HepG2 (cell line): ENCODE measurements around the gene CIAPIN1. TPM values are rescaled to one million over a fixed set of nuclear protein-coding genes. Genes with fewer than 3 reads are reported as not detected.

Experiments
- ATF1 ChIP-seq: IDR thresholded peaks from 2 replicates; pipeline ENCODE4 v1.6.1; 2016; ENCODE audit warnings: mild to moderate bottlenecking, control low read depth
- CBX5 ChIP-seq: sonication (generic); formaldehyde crosslinking; IDR thresholded peaks from 2 replicates; pipeline ENCODE4 v1.4.0; 2020; ENCODE audit warnings: missing genetic modification reagents, borderline replicate concordance
- ISX ChIP-seq: sonication (generic); formaldehyde crosslinking; conservative IDR thresholded peaks from 2 replicates; pipeline ENCODE4 v1.5.0; 2020; ENCODE audit warnings: missing genetic modification reagents
- KMT2A ChIP-seq: sonication (generic); formaldehyde crosslinking; IDR thresholded peaks from 2 replicates; pipeline ENCODE4 v1.4.0; 2020; ENCODE audit warnings: missing genetic modification reagents
- MTA1 ChIP-seq: sonication (generic); formaldehyde crosslinking; IDR thresholded peaks from 2 replicates; pipeline ENCODE4 v1.4.0; 2020; ENCODE audit warnings: missing genetic modification reagents, mild to moderate bottlenecking, borderline replicate concordance
- MXI1 ChIP-seq: IDR thresholded peaks from 3 replicates; pipeline ENCODE4 v1.6.1; 2012; ENCODE audit warnings: low read depth, low read length, inconsistent platforms, borderline replicate concordance
- NCOA5 ChIP-seq: sonication (generic); formaldehyde crosslinking; IDR thresholded peaks from 2 replicates; pipeline ENCODE4 v1.4.0; 2020; ENCODE audit warnings: missing genetic modification reagents
- ZFX ChIP-seq: sonication (generic); formaldehyde crosslinking; IDR thresholded peaks from 2 replicates; pipeline ENCODE4 v1.4.0; 2020; ENCODE audit warnings: mild to moderate bottlenecking, low read depth, missing genetic modification reagents, moderate library complexity
- ZNF382 ChIP-seq: sonication (generic); formaldehyde crosslinking; IDR thresholded peaks from 2 replicates; pipeline ENCODE4 v1.5.0; 2020; ENCODE audit warnings: missing genetic modification reagents, mild to moderate bottlenecking, borderline replicate concordance
- ZNF563 ChIP-seq: sonication (generic); formaldehyde crosslinking; IDR thresholded peaks from 2 replicates; pipeline ENCODE4 v1.8.0; 2022; ENCODE audit warnings: mild to moderate bottlenecking, moderate library complexity, missing genetic modification reagents
- ZNF7 ChIP-seq: IDR thresholded peaks from 2 replicates; pipeline ENCODE4 v1.6.1; 2016; ENCODE audit warnings: missing biosample characterization, missing genetic modification reagents
- ZNF781 ChIP-seq: sonication (generic); formaldehyde crosslinking; IDR thresholded peaks from 2 replicates; pipeline ENCODE4 v1.5.1; 2020; ENCODE audit warnings: borderline replicate concordance, mild to moderate bottlenecking, missing genetic modification reagents; ENCODE audit errors: not compliant biosample characterization
- polyA plus RNA-seq, 8 experiments: library from polyadenylated mRNA; depleted of rRNA in 3 of 8; stranded (reverse) in 7 of 8; unstranded in 1 of 8; fragments of >200 nt; fragmentation: Illumina TruSeq in 4 of 8; extraction: Trizol in 4 of 8; gene quantifications; 2 replicates each; pipeline versions ENCODE4 v1.2.1 to v1.2.3, GENCODE V29; 2011 to 2016; ENCODE audit warnings: low read depth in 4 of 8, missing spikeins in 1 of 8, mixed read lengths in 1 of 8; ENCODE audit not compliant: insufficient read depth in 1 of 8
- total RNA-seq, 5 experiments: library from RNA; depleted of rRNA; stranded (reverse); fragments of >200 nt; fragmentation: Illumina TruSeq; extraction: Trizol; gene quantifications; 2 replicates each; pipeline ENCODE4 v1.2.3, GENCODE V29; 2016; ENCODE audit warnings: low read depth in 1 of 5
- TF ChIP-seq, protein P1 (sequence below): sonication (generic); formaldehyde crosslinking; conservative IDR thresholded peaks from 2 replicates; pipeline ENCODE4 v1.5.0; 2020; ENCODE audit warnings: missing genetic modification reagents
- TF ChIP-seq, protein P2 (sequence below): sonication (generic); formaldehyde crosslinking; IDR thresholded peaks from 2 replicates; pipeline ENCODE4 v1.5.1; 2020; ENCODE audit warnings: mild to moderate bottlenecking, missing genetic modification reagents
- TF ChIP-seq, protein P3 (sequence below): sonication (generic); formaldehyde crosslinking; IDR thresholded peaks from 2 replicates; pipeline ENCODE4 v1.9.0; 2021; ENCODE audit warnings: missing genetic modification reagents, mild to moderate bottlenecking, borderline replicate concordance
- TF ChIP-seq, protein P4 (sequence below): sonication (generic); formaldehyde crosslinking; IDR thresholded peaks from 2 replicates; pipeline ENCODE4 v1.8.1; 2022; ENCODE audit warnings: mild to moderate bottlenecking, missing genetic modification reagents
- TF ChIP-seq, protein P5 (sequence below): sonication (generic); formaldehyde crosslinking; conservative IDR thresholded peaks from 2 replicates; pipeline ENCODE4 v1.4.0; 2020; ENCODE audit warnings: missing genetic modification reagents

Gene CIAPIN1
- total and polyA plus RNA-seq, 2 of the 13 experiments (the other 11 are each of a cell fraction or from before 2014, with no cell fraction given): 69.3 to 89.7 TPM

DNA sequence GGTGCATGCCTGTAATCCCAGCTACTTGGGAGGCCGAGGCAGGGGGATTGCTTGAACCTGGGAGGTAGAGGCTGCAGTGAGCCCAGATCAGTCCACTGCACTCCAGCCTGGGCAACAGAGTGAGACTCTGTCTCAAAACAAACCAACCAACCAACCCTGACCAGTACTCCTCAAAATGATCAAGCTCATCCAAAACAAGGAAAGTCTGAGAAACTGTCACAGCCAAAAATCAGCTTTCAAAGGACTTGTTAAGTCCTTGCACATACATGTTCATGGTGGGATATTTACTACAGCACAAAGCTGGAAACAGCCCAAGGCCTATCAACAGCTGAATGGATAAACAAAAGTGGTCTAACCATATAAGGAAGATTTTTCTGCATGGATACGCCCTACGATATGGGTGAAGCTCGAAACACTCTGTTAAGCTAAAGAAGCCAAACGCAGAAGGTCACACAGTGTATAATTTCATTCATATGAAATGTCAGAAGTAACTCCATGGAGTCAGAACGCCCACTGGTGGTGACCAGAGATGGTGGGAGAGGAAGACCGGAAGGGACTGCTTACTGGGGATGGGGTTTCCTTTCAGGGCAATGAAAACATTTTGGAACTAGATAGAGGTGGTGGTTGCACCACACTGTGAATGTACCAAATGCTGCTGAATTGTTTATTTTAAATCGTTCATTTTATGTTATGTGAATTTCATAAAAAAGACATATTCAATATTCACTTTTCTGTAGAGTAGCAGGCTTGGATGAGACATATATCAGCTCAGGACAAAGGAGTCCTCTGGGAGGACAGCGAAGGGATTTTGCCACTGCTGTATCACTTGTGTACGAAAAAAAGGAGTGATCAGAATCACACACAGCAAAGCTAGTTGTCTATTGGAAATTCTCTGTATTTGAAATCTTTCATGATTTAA is 24.9 kb downstream of the CIAPIN1 start (continued):
- TF ChIP-seq MTA1 (CRISPR knock-in tag): no peak
- TF ChIP-seq CBX5 (CRISPR knock-in tag): no peak
- peak; percentile 35; the same call in 1 of the 2 replicates for TF ChIP-seq KMT2A (CRISPR knock-in tag)
- TF ChIP-seq, protein P1, sequence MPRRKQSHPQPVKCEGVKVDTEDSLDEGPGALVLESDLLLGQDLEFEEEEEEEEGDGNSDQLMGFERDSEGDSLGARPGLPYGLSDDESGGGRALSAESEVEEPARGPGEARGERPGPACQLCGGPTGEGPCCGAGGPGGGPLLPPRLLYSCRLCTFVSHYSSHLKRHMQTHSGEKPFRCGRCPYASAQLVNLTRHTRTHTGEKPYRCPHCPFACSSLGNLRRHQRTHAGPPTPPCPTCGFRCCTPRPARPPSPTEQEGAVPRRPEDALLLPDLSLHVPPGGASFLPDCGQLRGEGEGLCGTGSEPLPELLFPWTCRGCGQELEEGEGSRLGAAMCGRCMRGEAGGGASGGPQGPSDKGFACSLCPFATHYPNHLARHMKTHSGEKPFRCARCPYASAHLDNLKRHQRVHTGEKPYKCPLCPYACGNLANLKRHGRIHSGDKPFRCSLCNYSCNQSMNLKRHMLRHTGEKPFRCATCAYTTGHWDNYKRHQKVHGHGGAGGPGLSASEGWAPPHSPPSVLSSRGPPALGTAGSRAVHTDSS: no peak
- no peak for TF ChIP-seq ISX (CRISPR knock-in tag)
- TF ChIP-seq, protein P2, sequence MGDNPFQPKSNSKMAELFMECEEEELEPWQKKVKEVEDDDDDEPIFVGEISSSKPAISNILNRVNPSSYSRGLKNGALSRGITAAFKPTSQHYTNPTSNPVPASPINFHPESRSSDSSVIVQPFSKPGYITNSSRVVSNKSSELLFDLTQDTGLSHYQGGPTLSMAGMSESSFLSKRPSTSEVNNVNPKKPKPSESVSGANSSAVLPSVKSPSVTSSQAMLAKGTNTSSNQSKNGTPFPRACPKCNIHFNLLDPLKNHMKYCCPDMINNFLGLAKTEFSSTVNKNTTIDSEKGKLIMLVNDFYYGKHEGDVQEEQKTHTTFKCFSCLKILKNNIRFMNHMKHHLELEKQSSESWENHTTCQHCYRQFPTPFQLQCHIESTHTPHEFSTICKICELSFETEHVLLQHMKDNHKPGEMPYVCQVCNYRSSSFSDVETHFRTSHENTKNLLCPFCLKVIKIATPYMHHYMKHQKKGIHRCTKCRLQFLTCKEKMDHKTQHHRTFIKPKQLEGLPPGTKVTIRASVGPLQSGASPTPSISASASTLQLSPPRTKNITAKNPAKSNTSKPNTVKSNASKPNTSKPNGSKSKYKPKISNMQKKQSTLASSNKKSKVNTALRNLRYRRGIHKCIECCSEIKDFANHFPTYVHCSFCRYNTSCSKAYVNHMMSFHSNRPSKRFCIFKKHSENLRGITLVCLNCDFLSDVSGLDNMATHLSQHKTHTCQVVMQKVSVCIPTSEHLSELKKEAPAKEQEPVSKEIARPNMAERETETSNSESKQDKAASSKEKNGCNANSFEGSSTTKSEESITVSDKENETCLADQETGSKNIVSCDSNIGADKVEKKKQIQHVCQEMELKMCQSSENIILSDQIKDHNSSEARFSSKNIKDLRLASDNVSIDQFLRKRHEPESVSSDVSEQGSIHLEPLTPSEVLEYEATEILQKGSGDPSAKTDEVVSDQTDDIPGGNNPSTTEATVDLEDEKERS (CRISPR knock-in tag): no peak
- TF ChIP-seq MXI1: no peak
- TF ChIP-seq, protein P3, sequence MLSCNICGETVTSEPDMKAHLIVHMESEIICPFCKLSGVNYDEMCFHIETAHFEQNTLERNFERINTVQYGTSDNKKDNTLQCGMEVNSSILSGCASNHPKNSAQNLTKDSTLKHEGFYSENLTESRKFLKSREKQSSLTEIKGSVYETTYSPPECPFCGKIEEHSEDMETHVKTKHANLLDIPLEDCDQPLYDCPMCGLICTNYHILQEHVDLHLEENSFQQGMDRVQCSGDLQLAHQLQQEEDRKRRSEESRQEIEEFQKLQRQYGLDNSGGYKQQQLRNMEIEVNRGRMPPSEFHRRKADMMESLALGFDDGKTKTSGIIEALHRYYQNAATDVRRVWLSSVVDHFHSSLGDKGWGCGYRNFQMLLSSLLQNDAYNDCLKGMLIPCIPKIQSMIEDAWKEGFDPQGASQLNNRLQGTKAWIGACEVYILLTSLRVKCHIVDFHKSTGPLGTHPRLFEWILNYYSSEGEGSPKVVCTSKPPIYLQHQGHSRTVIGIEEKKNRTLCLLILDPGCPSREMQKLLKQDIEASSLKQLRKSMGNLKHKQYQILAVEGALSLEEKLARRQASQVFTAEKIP: no peak
- TF ChIP-seq ATF1 (CRISPR knock-in tag): no peak
- TF ChIP-seq ZNF781: no peak
- TF ChIP-seq ZNF382 (CRISPR knock-in tag): no peak
- TF ChIP-seq, protein P4, sequence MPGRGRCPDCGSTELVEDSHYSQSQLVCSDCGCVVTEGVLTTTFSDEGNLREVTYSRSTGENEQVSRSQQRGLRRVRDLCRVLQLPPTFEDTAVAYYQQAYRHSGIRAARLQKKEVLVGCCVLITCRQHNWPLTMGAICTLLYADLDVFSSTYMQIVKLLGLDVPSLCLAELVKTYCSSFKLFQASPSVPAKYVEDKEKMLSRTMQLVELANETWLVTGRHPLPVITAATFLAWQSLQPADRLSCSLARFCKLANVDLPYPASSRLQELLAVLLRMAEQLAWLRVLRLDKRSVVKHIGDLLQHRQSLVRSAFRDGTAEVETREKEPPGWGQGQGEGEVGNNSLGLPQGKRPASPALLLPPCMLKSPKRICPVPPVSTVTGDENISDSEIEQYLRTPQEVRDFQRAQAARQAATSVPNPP (CRISPR knock-in tag): no peak
- TF ChIP-seq, protein P5, sequence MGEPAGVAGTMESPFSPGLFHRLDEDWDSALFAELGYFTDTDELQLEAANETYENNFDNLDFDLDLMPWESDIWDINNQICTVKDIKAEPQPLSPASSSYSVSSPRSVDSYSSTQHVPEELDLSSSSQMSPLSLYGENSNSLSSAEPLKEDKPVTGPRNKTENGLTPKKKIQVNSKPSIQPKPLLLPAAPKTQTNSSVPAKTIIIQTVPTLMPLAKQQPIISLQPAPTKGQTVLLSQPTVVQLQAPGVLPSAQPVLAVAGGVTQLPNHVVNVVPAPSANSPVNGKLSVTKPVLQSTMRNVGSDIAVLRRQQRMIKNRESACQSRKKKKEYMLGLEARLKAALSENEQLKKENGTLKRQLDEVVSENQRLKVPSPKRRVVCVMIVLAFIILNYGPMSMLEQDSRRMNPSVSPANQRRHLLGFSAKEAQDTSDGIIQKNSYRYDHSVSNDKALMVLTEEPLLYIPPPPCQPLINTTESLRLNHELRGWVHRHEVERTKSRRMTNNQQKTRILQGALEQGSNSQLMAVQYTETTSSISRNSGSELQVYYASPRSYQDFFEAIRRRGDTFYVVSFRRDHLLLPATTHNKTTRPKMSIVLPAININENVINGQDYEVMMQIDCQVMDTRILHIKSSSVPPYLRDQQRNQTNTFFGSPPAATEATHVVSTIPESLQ: no peak
- no peak for TF ChIP-seq ZNF563 (CRISPR knock-in tag)
- TF ChIP-seq ZFX: no peak
- peak; percentile 13; the same call in 1 of the 2 replicates for TF ChIP-seq ZNF7 (CRISPR knock-in tag)
- TF ChIP-seq NCOA5: no peak
